DND-41 (cell line): ENCODE results near the gene PCDHA10.

Source experiments
- EZH2 ChIP-seq: IDR thresholded peaks from 3 replicates; pipeline ENCODE4 v1.6.1; 2012; ENCODE audit warnings: borderline replicate concordance, low read depth, mild to moderate bottlenecking, moderate library complexity, low read length, inconsistent platforms; ENCODE audit not compliant: severe bottlenecking
- TF ChIP-seq, protein P1 (sequence below): IDR thresholded peaks from 2 replicates; pipeline ENCODE4 v1.5.1; 2012; ENCODE audit warnings: borderline replicate concordance, low read length, moderate library complexity, mild to moderate bottlenecking; ENCODE audit not compliant: poor library complexity, severe bottlenecking; ENCODE audit errors: extremely low read depth

- no peak for TF ChIP-seq EZH2
- TF ChIP-seq, protein P1, sequence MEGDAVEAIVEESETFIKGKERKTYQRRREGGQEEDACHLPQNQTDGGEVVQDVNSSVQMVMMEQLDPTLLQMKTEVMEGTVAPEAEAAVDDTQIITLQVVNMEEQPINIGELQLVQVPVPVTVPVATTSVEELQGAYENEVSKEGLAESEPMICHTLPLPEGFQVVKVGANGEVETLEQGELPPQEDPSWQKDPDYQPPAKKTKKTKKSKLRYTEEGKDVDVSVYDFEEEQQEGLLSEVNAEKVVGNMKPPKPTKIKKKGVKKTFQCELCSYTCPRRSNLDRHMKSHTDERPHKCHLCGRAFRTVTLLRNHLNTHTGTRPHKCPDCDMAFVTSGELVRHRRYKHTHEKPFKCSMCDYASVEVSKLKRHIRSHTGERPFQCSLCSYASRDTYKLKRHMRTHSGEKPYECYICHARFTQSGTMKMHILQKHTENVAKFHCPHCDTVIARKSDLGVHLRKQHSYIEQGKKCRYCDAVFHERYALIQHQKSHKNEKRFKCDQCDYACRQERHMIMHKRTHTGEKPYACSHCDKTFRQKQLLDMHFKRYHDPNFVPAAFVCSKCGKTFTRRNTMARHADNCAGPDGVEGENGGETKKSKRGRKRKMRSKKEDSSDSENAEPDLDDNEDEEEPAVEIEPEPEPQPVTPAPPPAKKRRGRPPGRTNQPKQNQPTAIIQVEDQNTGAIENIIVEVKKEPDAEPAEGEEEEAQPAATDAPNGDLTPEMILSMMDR: no peak
These were observed 21.5 kb downstream of the PCDHA10 start for GRCh38 chr5:140877262-140877581.
